Measurements from ENCODE around the gene TMPRSS2. TPM values are rescaled to one million over a fixed set of nuclear protein-coding genes. Genes with fewer than 3 reads are reported as not detected.

Gene TMPRSS2
- total and polyA plus RNA-seq, 2 of the 13 experiments (the other 11 are each of a cell fraction or from before 2014, with no cell fraction given): 1.7 to 1.8 TPM

GRCh38 chr21:41497008-41497407 lies 10.9 kb downstream of the TMPRSS2 start (continued):
- 0 out of 2 replicates have a peak, but pooled peaks have one; percentile 13 for TF ChIP-seq ZNF772 (CRISPR knock-in tag; IDR thresholded peaks at IDR 0.05)
- no peak for TF ChIP-seq ZNF484 (CRISPR knock-in tag; IDR thresholded peaks at IDR 0.05; ENCODE audit: borderline replicate concordance, low read depth)
- peak; percentile 15; the same call in 1 of the 2 replicates for TF ChIP-seq ZNF331 (CRISPR knock-in tag; IDR thresholded peaks at IDR 0.05)
- 0 out of 2 replicates have a peak, but pooled peaks have one; percentile 13 for TF ChIP-seq AHDC1 (CRISPR knock-in tag; IDR thresholded peaks at IDR 0.05; ENCODE audit: borderline replicate concordance)
- TF ChIP-seq SOX5 (CRISPR knock-in tag; IDR thresholded peaks at IDR 0.05; ENCODE audit: borderline replicate concordance): peak; percentile 77
- no peak for TF ChIP-seq SOX13 (IDR thresholded peaks at IDR 0.05)
- peak in 1 of 2 experiments; percentile 84; a peak in 2 of 4 replicates for TF ChIP-seq SOX13 (CRISPR knock-in tag; conservative IDR thresholded peaks at IDR 0.05 in 1 of 2, IDR thresholded peaks at IDR 0.05 in 1 of 2)
- peak; percentile 44; the same call in 1 of the 2 replicates for TF ChIP-seq MED1 (CRISPR knock-in tag; IDR thresholded peaks at IDR 0.05)
- TF ChIP-seq EP300 (IDR thresholded peaks at IDR 0.05; ENCODE audit: low read depth in 2 of 2, low read length in 2 of 2): peak in 1 of 2 experiments; percentile 25; a peak in 1 of 4 replicates
- TF ChIP-seq EP300 (CRISPR knock-in tag; IDR thresholded peaks at IDR 0.05; ENCODE audit: borderline replicate concordance): no peak
- TF ChIP-seq PITX1 (CRISPR knock-in tag; IDR thresholded peaks at IDR 0.05): 0 out of 2 replicates have a peak, but pooled peaks have one; percentile 28
- no peak for TF ChIP-seq THAP8 (CRISPR knock-in tag; IDR thresholded peaks at IDR 0.05; ENCODE audit: borderline replicate concordance)
- TF ChIP-seq PHF20 (CRISPR knock-in tag; IDR thresholded peaks at IDR 0.05): peak; percentile 5; the same call in 1 of the 2 replicates
- no peak for TF ChIP-seq ATF3 (CRISPR knock-in tag; IDR thresholded peaks at IDR 0.05)
- peak; percentile 37 for TF ChIP-seq FOXP4 (CRISPR knock-in tag; IDR thresholded peaks at IDR 0.05)
- 0 out of 2 replicates have a peak, but pooled peaks have one; percentile 20 for TF ChIP-seq HOXA3 (CRISPR knock-in tag; IDR thresholded peaks at IDR 0.05)
- peak; percentile 69 for TF ChIP-seq PAXIP1 (CRISPR knock-in tag; conservative IDR thresholded peaks at IDR 0.05)

All from HepG2 (cell line).